ENCODE results near the gene NTSR1.

- TF ChIP-seq POLR2A (IDR thresholded peaks at IDR 0.05) = no peak
- TF ChIP-seq CTCF (IDR thresholded peaks at IDR 0.05) = no peak
These were observed 66.6 kb downstream of the NTSR1 start for GRCh38 chr20:62775206-62775605.
